SK-N-SH (cell line): ENCODE results near the gene GALNT17. TPM values are rescaled to one million over a fixed set of nuclear protein-coding genes. Genes with fewer than 3 reads are reported as not detected.

Source experiments
- CTCF ChIA-PET: fragments of 300-600, 350-600 bp; formaldehyde crosslinking; extraction: SDS; loops from one replicate; lab custom pipeline; 2021; lab: Yijun Ruan, JAX
- POLR2A ChIA-PET: fragments of 350-600 bp; sonication (Branson Sonifier 250); formaldehyde crosslinking; extraction: SDS; loops from one replicate; lab custom pipeline; 2020; ENCODE audit warnings: antibody characterized with exemption, inconsistent platforms; lab: Yijun Ruan, JAX
- DNase-seq: peaks from one replicate; pipeline ENCODE4 v3.0.0; 2012
- H2AFZ ChIP-seq: fragments of 200-600 bp; sonication (generic); 2 replicates; pipeline ENCODE4 v1.8.1; 2016; ENCODE audit warnings: antibody characterized with exemption, mild to moderate bottlenecking, low read depth
- H3F3A ChIP-seq: fragments of 200-600 bp; sonication (generic); replicated peaks from 2 replicates; pipeline ENCODE3; 2016; ENCODE audit warnings: antibody characterized with exemption, mild to moderate bottlenecking; ENCODE audit not compliant: insufficient read depth
- H3K27ac ChIP-seq, 2 experiments: fragments of 200-500 bp in 1 of 2; fragments of 200-600 bp in 1 of 2; sonication (Bioruptor generic) in 1 of 2; sonication (generic), shearing (Covaris generic) in 1 of 2; 2 replicates each; pipeline versions ENCODE4 v1.5.1 to v1.6.1; 2014 to 2016; ENCODE audit warnings: low read depth in 2 of 2, inconsistent platforms in 1 of 2, low read length in 1 of 2, mild to moderate bottlenecking in 1 of 2, mixed read lengths in 1 of 2
- H3K27me3 ChIP-seq: fragments of 200-600 bp; sonication (generic), shearing (Covaris generic); 2 replicates; pipeline ENCODE4 v1.6.1; 2016; ENCODE audit warnings: mixed run types; ENCODE audit not compliant: insufficient read depth
- H3K36me3 ChIP-seq, 2 experiments: fragments of 200-500 bp in 1 of 2; fragments of 200-600 bp in 1 of 2; sonication (Bioruptor generic) in 1 of 2; sonication (generic) in 1 of 2; replicated peaks in 1 of 2; 2 replicates each; pipeline versions ENCODE3 to v1.5.1; 2014 to 2016; ENCODE audit warnings: low read length in 1 of 2, mild to moderate bottlenecking in 1 of 2; ENCODE audit not compliant: insufficient read depth in 2 of 2, control insufficient read depth in 1 of 2
- H3K4me1 ChIP-seq, 2 experiments: fragments of 200-500 bp in 1 of 2; fragments of 200-600 bp in 1 of 2; sonication (Bioruptor generic) in 1 of 2; sonication (generic), shearing (Covaris generic) in 1 of 2; 2 replicates each; pipeline versions ENCODE4 v1.5.1 to v1.6.1; 2014 to 2016; ENCODE audit warnings: low read depth in 1 of 2, low read length in 1 of 2, mixed run types in 1 of 2; ENCODE audit not compliant: insufficient read depth in 2 of 2, control insufficient read depth in 1 of 2
- H3K4me2 ChIP-seq: fragments of 200-600 bp; sonication (generic), shearing (Covaris generic); 2 replicates; pipeline ENCODE4 v1.6.1; 2017; ENCODE audit warnings: mixed run types
- H3K4me3 ChIP-seq, 2 experiments: fragments of 200-500 bp in 1 of 2; fragments of 200-600 bp in 1 of 2; sonication (Bioruptor generic) in 1 of 2; sonication (generic), shearing (Covaris generic) in 1 of 2; 2 replicates each; pipeline versions ENCODE4 v1.5.1 to v1.8.1; 2014 to 2016; ENCODE audit warnings: low read depth in 2 of 2, inconsistent platforms in 1 of 2, low read length in 1 of 2, mild to moderate bottlenecking in 1 of 2, mixed read lengths in 1 of 2, moderate library complexity in 1 of 2
- H3K79me2 ChIP-seq: fragments of 200-600 bp; sonication (generic); 2 replicates; pipeline ENCODE4 v1.8.1; 2017; ENCODE audit warnings: mild to moderate bottlenecking; ENCODE audit not compliant: insufficient read depth
- H3K9ac ChIP-seq: fragments of 200-600 bp; sonication (generic); 2 replicates; pipeline ENCODE4 v1.6.1; 2017; ENCODE audit warnings: mixed run types
- H3K9me2 ChIP-seq: fragments of 200-600 bp; sonication (generic); 2 replicates; pipeline ENCODE4 v1.6.1; 2017; ENCODE audit warnings: mixed run types
- H3K9me3 ChIP-seq: fragments of 200-600 bp; sonication (generic); 2 replicates; pipeline ENCODE4 v1.6.1; 2017; ENCODE audit warnings: mixed run types, mild to moderate bottlenecking, moderate library complexity
- H4K20me1 ChIP-seq: fragments of 200-600 bp; sonication (generic); 2 replicates; pipeline ENCODE4 v1.6.1; 2017; ENCODE audit warnings: mild to moderate bottlenecking, mixed run types; ENCODE audit not compliant: insufficient read depth
- CHD2 ChIP-seq: fragments of 150-350 bp; IDR thresholded peaks from 2 replicates; pipeline ENCODE4 v1.6.1; 2018; ENCODE audit warnings: low read length; ENCODE audit not compliant: partially characterized antibody
- ELF1 ChIP-seq: IDR thresholded peaks from 2 replicates; pipeline ENCODE4 v1.4.0; 2012
- FOSL2 ChIP-seq: IDR thresholded peaks from 2 replicates; pipeline ENCODE4 v1.4.0; 2012; ENCODE audit warnings: low read depth, mild to moderate bottlenecking, moderate library complexity, borderline replicate concordance
- IRF3 ChIP-seq: fragments of 150-350 bp; IDR thresholded peaks from 2 replicates; pipeline ENCODE4 v1.6.1; 2016; ENCODE audit warnings: mild to moderate bottlenecking, low read depth, low read length
- JUND ChIP-seq: IDR thresholded peaks from 2 replicates; pipeline ENCODE4 v1.4.0; 2012
- POLR2AphosphoS5 ChIP-seq: IDR thresholded peaks from 2 replicates; pipeline ENCODE4 v1.6.1; 2012; ENCODE audit warnings: low read depth, low read length
- RCOR1 ChIP-seq: fragments of 150-350 bp; IDR thresholded peaks from 2 replicates; pipeline ENCODE4 v1.6.1; 2017; ENCODE audit warnings: antibody characterized with exemption, low read length
- RXRA ChIP-seq: IDR thresholded peaks from 2 replicates; pipeline ENCODE4 v1.4.0; 2012; ENCODE audit warnings: low read depth, mild to moderate bottlenecking, borderline replicate concordance
- TCF12 ChIP-seq: IDR thresholded peaks from 2 replicates; pipeline ENCODE4 v1.4.0; 2012
- USF2 ChIP-seq: fragments of 150-350 bp; IDR thresholded peaks from 2 replicates; pipeline ENCODE4 v1.6.1; 2017; ENCODE audit warnings: antibody characterized with exemption, low read length, low read depth, borderline replicate concordance
- ZBTB33 ChIP-seq: IDR thresholded peaks from 2 replicates; pipeline ENCODE4 v1.4.0; 2012; ENCODE audit warnings: low read depth, borderline replicate concordance
- WGBS: methylation state at CpG from one replicate; pipeline ENCODE4 v1.1.6; 2017; ENCODE audit warnings: low lambda C conversion rate; 5-methylcytosine and 5-hydroxymethylcytosine counted together
- polyA plus RNA-seq, 3 experiments: library from polyadenylated mRNA; depleted of rRNA; stranded (reverse); fragments of >200 nt; gene quantifications; 2 replicates each; pipeline ENCODE4 v1.2.3, GENCODE V29; 2012
- TF ChIP-seq, protein P1 (sequence below): IDR thresholded peaks from 2 replicates; pipeline ENCODE4 v1.4.0; 2012; ENCODE audit warnings: low read depth
- TF ChIP-seq, protein P2 (sequence below): fragments of 200-600 bp; sonication (generic); IDR thresholded peaks from 2 replicates; pipeline ENCODE4 v1.6.1; 2017; ENCODE audit warnings: antibody characterized with exemption, mild to moderate bottlenecking, moderate library complexity

GALNT17 gene
- polyA plus RNA-seq, 1 of the 3 experiments (the other 2 are of a cell fraction), result not detected

DNA sequence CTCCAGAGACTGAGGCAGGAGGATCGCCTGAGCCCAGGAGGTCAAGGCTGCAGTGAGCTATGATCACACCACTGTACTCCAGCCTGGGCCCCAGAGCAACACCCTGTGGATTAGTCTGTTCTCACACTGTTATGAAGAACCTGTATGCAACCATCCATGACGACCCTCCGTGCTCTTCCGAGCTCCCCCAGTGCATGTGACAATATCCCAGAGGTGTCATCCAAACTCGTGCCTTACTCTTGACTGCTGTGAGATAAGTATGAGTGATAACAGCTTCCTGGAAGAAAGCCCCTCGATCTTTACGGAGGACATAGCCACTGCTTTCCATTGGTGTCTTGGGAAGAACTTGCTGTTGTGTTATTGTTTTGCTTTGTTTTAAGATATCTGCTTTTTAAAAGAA lies 591.9 kb downstream of the GALNT17 start:
- TF ChIP-seq, protein P1, sequence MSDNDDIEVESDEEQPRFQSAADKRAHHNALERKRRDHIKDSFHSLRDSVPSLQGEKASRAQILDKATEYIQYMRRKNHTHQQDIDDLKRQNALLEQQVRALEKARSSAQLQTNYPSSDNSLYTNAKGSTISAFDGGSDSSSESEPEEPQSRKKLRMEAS, result no peak
- no peak for TF ChIP-seq POLR2AphosphoS5
- TF ChIP-seq TCF12, result no peak
- no peak for TF ChIP-seq RCOR1
- TF ChIP-seq RXRA, result no peak
- TF ChIP-seq JUND, result no peak
- DNase-seq, result no peak
- H3K9ac ChIP-seq, result no peak overlapping the region
- H2AFZ ChIP-seq, result no peak overlapping the region
- no peaks in the 10 kb centered on the region for H3K4me1 ChIP-seq
- H4K20me1 ChIP-seq, result no peaks in the 10 kb centered on the region
- H3K27ac ChIP-seq, result no peak overlapping the region
- no peaks in the 10 kb centered on the region for H3K79me2 ChIP-seq
- no peaks in the 10 kb centered on the region for H3K36me3 ChIP-seq
- H3K4me3 ChIP-seq, result no peak overlapping the region
- no peaks in the 10 kb centered on the region for H3K9me3 ChIP-seq
- no peaks in the 10 kb centered on the region for H3K27me3 ChIP-seq
- ChIA-PET CTCF (interaction anchor here (0.8 to 3.4 kb wide), 4 partner anchors 9 to 13 kb away, joined by 3 to 23 read pairs (median 4); no protein-coding TSS in a partner anchor), POLR2A (no interaction called here)
- no peaks in the 10 kb centered on the region for H3K9me2 ChIP-seq
- H3K4me2 ChIP-seq, result no peak overlapping the region
- 11% methylated on average over 7 of the region's 7 CpGs for WGBS
- H3F3A ChIP-seq, result no peaks in the 10 kb centered on the region

DNA sequence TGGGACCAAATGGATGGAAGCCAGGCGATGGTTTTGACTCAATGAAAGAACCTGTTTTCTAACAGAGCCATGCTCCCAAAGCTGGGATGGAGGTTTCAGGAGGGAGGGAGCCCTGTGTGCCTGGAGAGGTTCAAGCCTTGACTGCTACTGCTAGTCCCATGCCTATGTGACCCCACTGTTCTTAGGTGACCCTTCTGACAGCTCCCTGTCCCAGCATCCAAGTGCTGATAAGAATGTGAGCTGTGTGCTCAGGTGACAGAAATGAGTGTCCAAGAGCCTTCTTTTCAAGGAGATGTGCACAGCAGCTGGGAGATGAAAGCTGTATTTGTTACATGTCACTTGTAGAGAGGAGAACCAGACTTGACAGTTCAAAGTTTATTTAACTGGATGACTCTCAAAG lies 595.4 kb downstream of the GALNT17 start:
- POLR2A ChIA-PET, result no interaction called here
- no peak overlapping the region for H3K4me3 ChIP-seq
- H2AFZ ChIP-seq, result no peak overlapping the region
- no peaks in the 10 kb centered on the region for H3K79me2 ChIP-seq
- WGBS, result 0% methylated on average over 1 of the region's 1 CpG
- H3K27me3 ChIP-seq, result no peaks in the 10 kb centered on the region
- no peaks in the 10 kb centered on the region for H4K20me1 ChIP-seq
- no peak overlapping the region for H3K4me2 ChIP-seq
- no peak overlapping the region for H3K27ac ChIP-seq
- CTCF ChIA-PET, result interaction anchor here (1.6 to 2.0 kb wide), 3 partner anchors 9 to 898 kb away, joined by 4 to 6 read pairs (median 6); no protein-coding TSS in a partner anchor
- no peak overlapping the region for H3K9ac ChIP-seq
- H3K9me3 ChIP-seq, result no peaks in the 10 kb centered on the region
- H3F3A ChIP-seq, result no peaks in the 10 kb centered on the region
- no peaks in the 10 kb centered on the region for H3K36me3 ChIP-seq
- DNase-seq, result no peak
- no peaks in the 10 kb centered on the region for H3K9me2 ChIP-seq
- TF ChIP-seq, protein P2, sequence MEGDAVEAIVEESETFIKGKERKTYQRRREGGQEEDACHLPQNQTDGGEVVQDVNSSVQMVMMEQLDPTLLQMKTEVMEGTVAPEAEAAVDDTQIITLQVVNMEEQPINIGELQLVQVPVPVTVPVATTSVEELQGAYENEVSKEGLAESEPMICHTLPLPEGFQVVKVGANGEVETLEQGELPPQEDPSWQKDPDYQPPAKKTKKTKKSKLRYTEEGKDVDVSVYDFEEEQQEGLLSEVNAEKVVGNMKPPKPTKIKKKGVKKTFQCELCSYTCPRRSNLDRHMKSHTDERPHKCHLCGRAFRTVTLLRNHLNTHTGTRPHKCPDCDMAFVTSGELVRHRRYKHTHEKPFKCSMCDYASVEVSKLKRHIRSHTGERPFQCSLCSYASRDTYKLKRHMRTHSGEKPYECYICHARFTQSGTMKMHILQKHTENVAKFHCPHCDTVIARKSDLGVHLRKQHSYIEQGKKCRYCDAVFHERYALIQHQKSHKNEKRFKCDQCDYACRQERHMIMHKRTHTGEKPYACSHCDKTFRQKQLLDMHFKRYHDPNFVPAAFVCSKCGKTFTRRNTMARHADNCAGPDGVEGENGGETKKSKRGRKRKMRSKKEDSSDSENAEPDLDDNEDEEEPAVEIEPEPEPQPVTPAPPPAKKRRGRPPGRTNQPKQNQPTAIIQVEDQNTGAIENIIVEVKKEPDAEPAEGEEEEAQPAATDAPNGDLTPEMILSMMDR, result no peak
- TF ChIP-seq ZBTB33 (no peak), IRF3 (no peak), USF2 (no peak), ELF1 (no peak), FOSL2 (no peak), CHD2 (no peak), JUND (no peak)
- no peaks in the 10 kb centered on the region for H3K4me1 ChIP-seq
